HEK293 (cell line): ENCODE results near the gene CBY1.
A peak's percentile ranks its signal among the peaks of the same experiment; 100 is the strongest.

Experiments used
- CTCF ChIA-PET: fragments of 350-600 bp; formaldehyde crosslinking; extraction: SDS; loops from one replicate; lab custom pipeline; 2021; ENCODE audit warnings: antibody characterized with exemption; lab: Yijun Ruan, JAX
- POLR2A ChIA-PET: fragments of 300-600 bp; formaldehyde crosslinking; extraction: SDS; loops from one replicate; lab custom pipeline; 2020; ENCODE audit warnings: antibody characterized with exemption, inconsistent platforms; lab: Yijun Ruan, JAX
- H3K27ac ChIP-seq: fragments of 200-500 bp; sonication (Bioruptor generic); 2 replicates; pipeline ENCODE4 v1.5.1; 2014; ENCODE audit warnings: low read depth, low read length, control low read depth, inconsistent platforms; ENCODE audit errors: extremely low read depth
- H3K36me3 ChIP-seq, 2 experiments: fragments of 200-500 bp in 1 of 2; sonication (Bioruptor generic) in 1 of 2; 1 replicate in 1 of 2; 2 replicates in 1 of 2; pipeline ENCODE4 v1.5.1; 2014 to 2017; ENCODE audit warnings: inconsistent platforms in 2 of 2, low read length in 2 of 2; ENCODE audit not compliant: control insufficient read depth in 2 of 2, insufficient read depth in 1 of 2
- H3K4me1 ChIP-seq: fragments of 200-500 bp; sonication (Bioruptor generic); 2 replicates; pipeline ENCODE4 v1.5.1; 2014; ENCODE audit warnings: mild to moderate bottlenecking, low read length, inconsistent platforms; ENCODE audit not compliant: control insufficient read depth, insufficient read depth
- H3K4me3 ChIP-seq: 2 replicates; pipeline ENCODE4 v1.5.1; 2011; ENCODE audit warnings: low read depth, mild to moderate bottlenecking, control low read depth, low read length, moderate library complexity
- H3K9me3 ChIP-seq: fragments of 200-500 bp; sonication (Bioruptor generic); 2 replicates; pipeline ENCODE4 v1.5.1; 2014; ENCODE audit warnings: low read depth, low read length, inconsistent platforms; ENCODE audit not compliant: control insufficient read depth, insufficient read depth
- AEBP2 ChIP-seq: fragments of 450-650 bp; formaldehyde crosslinking; IDR thresholded peaks from 2 replicates; pipeline ENCODE4 v1.5.1; 2016; ENCODE audit warnings: missing biosample characterization, missing genetic modification characterization, borderline replicate concordance
- BCL6B ChIP-seq: fragments of 450-650 bp; formaldehyde crosslinking; IDR thresholded peaks from 2 replicates; pipeline ENCODE4 v1.5.1; 2017; ENCODE audit warnings: missing biosample characterization, missing genetic modification characterization
- ELK4 ChIP-seq: IDR thresholded peaks from 2 replicates; pipeline ENCODE4 v1.6.1; 2011; ENCODE audit warnings: mild to moderate bottlenecking, low read depth, low read length, borderline replicate concordance
- KLF17 ChIP-seq: fragments of 450-650 bp; formaldehyde crosslinking; IDR thresholded peaks from 2 replicates; pipeline ENCODE4 v1.5.1; 2016; ENCODE audit warnings: missing biosample characterization, missing genetic modification characterization
- KLF8 ChIP-seq: fragments of 450-650 bp; formaldehyde crosslinking; IDR thresholded peaks from 2 replicates; pipeline ENCODE4 v1.5.1; 2016; ENCODE audit warnings: missing biosample characterization, missing genetic modification characterization
- OSR2 ChIP-seq: fragments of 450-650 bp; formaldehyde crosslinking; IDR thresholded peaks from 2 replicates; pipeline ENCODE4 v1.5.1; 2016; ENCODE audit warnings: missing biosample characterization, missing genetic modification characterization
- PATZ1 ChIP-seq: fragments of 450-650 bp; formaldehyde crosslinking; IDR thresholded peaks from 2 replicates; pipeline ENCODE4 v1.5.1; 2016; ENCODE audit warnings: missing biosample characterization, missing genetic modification characterization
- SETDB1 ChIP-seq: IDR thresholded peaks from one replicate; pipeline ENCODE4 v1.6.1; 2017; ENCODE audit warnings: mild to moderate bottlenecking, low read length, moderate library complexity, mixed read lengths; ENCODE audit not compliant: insufficient read length
- ZBTB21 ChIP-seq: fragments of 450-650 bp; formaldehyde crosslinking; IDR thresholded peaks from 2 replicates; pipeline ENCODE4 v1.5.1; 2017; ENCODE audit warnings: missing biosample characterization, missing genetic modification characterization
- ZBTB49 ChIP-seq: fragments of 450-650 bp; formaldehyde crosslinking; IDR thresholded peaks from 2 replicates; pipeline ENCODE4 v1.5.1; 2016; ENCODE audit warnings: missing biosample characterization, missing genetic modification characterization, low read depth
- ZBTB7A ChIP-seq: fragments of 450-650 bp; formaldehyde crosslinking; IDR thresholded peaks from 2 replicates; pipeline ENCODE4 v1.5.1; 2016; ENCODE audit warnings: low read depth, missing biosample characterization, missing genetic modification characterization
- ZFP69B ChIP-seq: fragments of 450-650 bp; formaldehyde crosslinking; IDR thresholded peaks from 2 replicates; pipeline ENCODE4 v1.5.1; 2016; ENCODE audit warnings: missing biosample characterization, missing genetic modification characterization
- ZNF146 ChIP-seq: fragments of 450-650 bp; formaldehyde crosslinking; IDR thresholded peaks from 2 replicates; pipeline ENCODE4 v1.5.1; 2016; ENCODE audit warnings: missing biosample characterization, missing genetic modification characterization
- ZNF2 ChIP-seq: fragments of 450-650 bp; formaldehyde crosslinking; IDR thresholded peaks from 2 replicates; pipeline ENCODE4 v1.5.1; 2016; ENCODE audit warnings: missing biosample characterization, missing genetic modification characterization
- ZNF473 ChIP-seq: fragments of 450-650 bp; formaldehyde crosslinking; IDR thresholded peaks from 2 replicates; pipeline ENCODE4 v1.5.1; 2017; ENCODE audit warnings: missing biosample characterization, missing genetic modification characterization
- ZNF645 ChIP-seq: fragments of 450-650 bp; formaldehyde crosslinking; IDR thresholded peaks from 2 replicates; pipeline ENCODE4; 2016; ENCODE audit warnings: missing biosample characterization, missing genetic modification characterization
- ZNF664 ChIP-seq: fragments of 450-650 bp; formaldehyde crosslinking; IDR thresholded peaks from 2 replicates; pipeline ENCODE4 v1.5.1; 2016; ENCODE audit warnings: missing biosample characterization, missing genetic modification characterization
- ZNF692 ChIP-seq: fragments of 450-650 bp; formaldehyde crosslinking; IDR thresholded peaks from 2 replicates; pipeline ENCODE4 v1.5.1; 2016; ENCODE audit warnings: missing biosample characterization, missing genetic modification characterization
- ZNF747 ChIP-seq: fragments of 450-650 bp; formaldehyde crosslinking; IDR thresholded peaks from 2 replicates; pipeline ENCODE4 v1.5.1; 2016; ENCODE audit warnings: missing biosample characterization, missing genetic modification characterization
- ZSCAN18 ChIP-seq: fragments of 450-650 bp; formaldehyde crosslinking; IDR thresholded peaks from 2 replicates; pipeline ENCODE4 v1.5.1; 2016; ENCODE audit warnings: missing biosample characterization, missing genetic modification characterization
- ZSCAN5A ChIP-seq: fragments of 450-650 bp; formaldehyde crosslinking; IDR thresholded peaks from 2 replicates; pipeline ENCODE4 v1.5.1; 2016; ENCODE audit warnings: missing biosample characterization, missing genetic modification characterization

The CBY1 gene

GRCh38 chr22:38700270-38700788 lies 43.9 kb downstream of the CBY1 start:
- Histone ChIP-seq H3K27ac (peak overlapping the region; percentile 93), H3K36me3 (peaks cover 4 to 30% of the 10 kb centered on the region in 2 experiments; a peak in 2 of 3 replicates), H3K4me3 (peak overlapping the region; percentile 76), H3K9me3 (no peaks in the 10 kb centered on the region), H3K4me1 (peaks cover 7% of the 10 kb centered on the region; the same call in 1 of the 2 replicates)
- CTCF ChIA-PET: interaction anchor here (0.6 to 2.9 kb wide), 2 partner anchors 19 to 747 kb away, joined by 3 to 20 read pairs; partner anchors contain the start of genes C22orf23, POLR2F and TOMM22
- POLR2A ChIA-PET: interaction anchor here (3.1 to 8.0 kb wide), 2 partner anchors 11 to 18 kb away, joined by 10 to 60 read pairs; partner anchors contain the start of gene TOMM22
- TF ChIP-seq ZNF664 (tag by site-specific recombination) (no peak), PATZ1 (tag by site-specific recombination) (peak; percentile 38), AEBP2 (no peak), ZSCAN18 (tag by site-specific recombination) (no peak), ZSCAN5A (tag by site-specific recombination) (no peak), BCL6B (tag by site-specific recombination) (no peak), ZNF747 (tag by site-specific recombination) (no peak), ZBTB49 (tag by site-specific recombination) (no peak), KLF8 (tag by site-specific recombination) (peak; percentile 63; the same call in 1 of the 2 replicates), KLF17 (tag by site-specific recombination) (peak; percentile 32; the same call in 1 of the 2 replicates), ZNF146 (tag by site-specific recombination) (no peak), ZNF2 (no peak), ZNF645 (tag by site-specific recombination) (no peak), OSR2 (no peak), ZNF473 (tag by site-specific recombination) (no peak), ELK4 (no peak), ZBTB7A (tag by site-specific recombination) (no peak), ZFP69B (tag by site-specific recombination) (peak; percentile 89), ZNF692 (tag by site-specific recombination) (peak; percentile 96), ZBTB21 (tag by site-specific recombination) (no peak), SETDB1 (no peak)
